GM19043 (cell line): ENCODE results near the gene SLC25A51.
"Not testable (repeated sequence)": the region's sequence is repeated elsewhere in the genome, so short reads cannot be mapped to it uniquely, and the experiment has no call there.

Experiments used
- ATAC-seq: cut with Tn5 transposase; IDR thresholded peaks from one replicate; pipeline ENCODE4 v1.9.1; 2021; ENCODE audit warnings: low read depth; ENCODE audit not compliant: unreplicated experiment

SLC25A51 gene

GRCh38 chr9:37906312-37907239 lies 2.6 kb upstream of the SLC25A51 start:
- no peak for ATAC-seq

DNA sequence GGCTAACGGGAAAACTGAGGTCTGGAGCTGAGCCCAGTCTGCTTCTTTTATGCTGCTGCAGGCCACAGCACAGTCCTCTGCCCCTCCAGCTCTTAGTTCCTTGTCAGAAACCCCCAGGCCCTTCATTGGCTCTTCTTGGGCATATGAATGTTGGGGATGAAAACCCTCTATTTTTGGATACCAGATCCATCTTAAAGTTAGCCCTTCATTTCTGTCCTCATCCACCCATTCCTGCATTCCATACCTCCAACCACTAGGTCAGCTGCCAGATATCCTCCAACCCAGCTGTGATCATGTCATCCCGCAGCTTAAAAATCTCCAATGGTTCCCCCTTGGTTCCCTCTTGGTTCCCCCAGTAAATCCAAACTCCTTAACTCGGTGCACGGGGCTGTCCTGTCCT lies 1.8 kb upstream of the SLC25A51 start:
- ATAC-seq: no peak

DNA sequence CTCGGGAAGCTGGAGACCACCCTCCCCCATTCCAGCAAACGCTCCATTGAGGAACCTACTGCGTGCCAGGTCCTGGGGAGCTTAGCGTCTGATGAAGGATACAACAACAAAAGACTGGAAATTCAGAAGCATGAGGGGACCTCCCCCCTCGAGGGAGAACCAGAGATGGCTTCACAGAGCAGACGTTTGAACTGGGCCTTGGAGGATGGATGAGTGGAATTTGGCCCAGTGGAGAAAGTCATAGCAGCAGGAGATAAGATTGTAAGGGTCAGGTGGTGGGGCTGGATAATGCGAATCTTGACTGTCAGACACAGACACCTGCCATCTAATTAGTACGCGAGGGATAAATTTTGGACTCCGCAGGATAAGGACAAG lies 1.2 kb upstream of the SLC25A51 start:
- no peak for ATAC-seq

- no peak for ATAC-seq
Observed at GRCh38 chr9:37904445-37905130, 661 bp upstream of the SLC25A51 start.

DNA sequence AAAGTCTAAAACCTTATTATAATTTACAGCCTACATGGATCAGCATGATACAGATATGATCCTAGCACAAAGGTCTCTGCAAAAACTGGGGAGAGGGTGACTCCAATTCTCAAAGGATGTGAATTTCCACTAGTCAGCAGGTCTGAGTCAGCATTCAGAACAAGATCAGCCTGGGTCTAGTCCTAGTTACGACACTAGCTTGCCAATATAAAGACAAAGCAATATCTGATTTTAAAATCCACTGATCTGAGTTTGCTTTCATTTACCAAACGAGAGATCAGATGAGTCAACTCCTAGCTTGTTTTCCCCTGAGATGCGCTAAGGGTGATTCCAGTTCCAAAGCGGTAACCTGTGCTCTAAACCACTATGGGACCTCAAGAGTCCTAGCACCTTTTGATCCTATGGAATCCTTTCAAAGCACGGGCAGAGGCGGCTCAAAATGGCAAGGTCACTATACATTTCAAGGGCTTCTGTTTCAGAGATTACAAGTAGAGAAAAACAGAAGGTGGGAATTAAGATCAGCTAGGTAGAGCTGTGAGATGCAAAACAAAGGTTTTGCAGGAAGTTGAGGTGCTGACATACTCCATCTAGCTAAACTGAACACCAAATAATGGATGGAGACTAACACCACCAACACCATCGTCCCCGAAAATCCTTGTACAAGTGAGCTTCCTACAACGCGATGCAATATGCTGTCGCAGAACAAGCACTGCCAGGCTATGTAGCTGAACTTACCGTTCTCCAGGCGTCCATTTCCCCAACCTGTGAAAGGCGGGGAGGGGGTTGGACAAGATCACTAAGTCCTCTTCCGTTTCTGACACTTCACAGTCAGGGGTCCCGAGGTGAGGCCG lies 906 bp downstream of the SLC25A51 start:
- peak; percentile 4 for ATAC-seq

GRCh38 chr9:37902131-37902530 lies 1.8 kb downstream of the SLC25A51 start:
- no peak for ATAC-seq

DNA sequence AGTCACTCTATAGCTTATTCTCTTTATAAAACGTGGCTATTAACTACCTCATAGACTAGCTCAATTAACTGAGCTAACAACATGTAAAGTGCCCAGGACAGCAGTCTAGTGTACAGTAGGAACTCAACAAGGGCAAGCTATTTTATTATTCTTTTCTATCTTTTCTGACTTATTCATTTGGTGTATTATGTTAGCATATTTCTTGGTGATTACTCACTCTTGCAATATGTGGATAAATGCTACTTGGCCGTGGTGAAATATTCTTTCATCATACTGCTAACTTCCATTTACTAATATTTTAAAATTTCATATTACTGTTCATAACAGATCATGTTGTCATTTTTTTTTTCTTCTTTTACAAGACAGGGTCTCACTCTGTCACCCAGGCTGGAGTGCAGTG lies 4.9 kb downstream of the SLC25A51 start:
- ATAC-seq: no peak

- ATAC-seq: no peak
Observed at GRCh38 chr9:37897665-37898064, 6.3 kb downstream of the SLC25A51 start.

DNA sequence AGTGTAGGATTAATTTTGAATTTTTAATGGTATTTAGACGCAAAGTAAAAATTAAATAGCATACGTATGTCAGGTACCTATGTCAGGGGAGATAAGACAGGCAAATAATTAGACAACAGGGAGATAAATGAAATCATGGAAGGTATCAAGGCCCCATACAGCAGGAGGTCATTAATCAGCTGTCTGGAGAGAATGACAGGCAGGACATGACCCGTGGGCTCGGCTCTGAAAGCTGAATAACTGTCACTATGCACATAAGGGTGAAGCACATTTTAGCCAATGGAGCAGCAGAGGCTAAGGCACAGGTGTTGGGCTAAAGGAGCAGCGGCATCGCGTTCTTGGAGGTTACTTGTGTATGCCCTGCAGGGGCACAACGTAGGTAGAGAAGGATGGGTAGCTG lies 11.9 kb downstream of the SLC25A51 start:
- ATAC-seq: no peak

GRCh38 chr9:37891042-37891441 lies 12.9 kb downstream of the SLC25A51 start:
- ATAC-seq: not testable (repeated sequence)

DNA sequence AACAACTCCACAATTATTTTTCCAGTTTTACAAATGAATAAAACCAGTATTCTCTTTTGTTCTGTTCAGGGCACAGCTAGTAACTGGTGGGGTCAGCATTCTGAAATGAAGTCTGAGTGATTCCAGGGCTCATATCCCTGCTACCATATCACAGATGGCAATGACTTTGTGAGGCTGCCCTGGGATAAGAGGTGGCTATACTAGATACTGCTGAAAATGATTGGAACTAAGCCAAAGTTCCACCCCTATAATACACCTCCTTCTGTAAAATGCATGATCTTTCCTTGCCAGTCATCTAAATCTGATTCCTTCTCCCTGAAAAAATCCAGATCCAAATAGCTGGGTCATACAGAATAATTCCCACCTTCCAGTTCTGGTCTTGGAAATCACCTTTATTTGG lies 14.4 kb downstream of the SLC25A51 start:
- no peak for ATAC-seq

DNA sequence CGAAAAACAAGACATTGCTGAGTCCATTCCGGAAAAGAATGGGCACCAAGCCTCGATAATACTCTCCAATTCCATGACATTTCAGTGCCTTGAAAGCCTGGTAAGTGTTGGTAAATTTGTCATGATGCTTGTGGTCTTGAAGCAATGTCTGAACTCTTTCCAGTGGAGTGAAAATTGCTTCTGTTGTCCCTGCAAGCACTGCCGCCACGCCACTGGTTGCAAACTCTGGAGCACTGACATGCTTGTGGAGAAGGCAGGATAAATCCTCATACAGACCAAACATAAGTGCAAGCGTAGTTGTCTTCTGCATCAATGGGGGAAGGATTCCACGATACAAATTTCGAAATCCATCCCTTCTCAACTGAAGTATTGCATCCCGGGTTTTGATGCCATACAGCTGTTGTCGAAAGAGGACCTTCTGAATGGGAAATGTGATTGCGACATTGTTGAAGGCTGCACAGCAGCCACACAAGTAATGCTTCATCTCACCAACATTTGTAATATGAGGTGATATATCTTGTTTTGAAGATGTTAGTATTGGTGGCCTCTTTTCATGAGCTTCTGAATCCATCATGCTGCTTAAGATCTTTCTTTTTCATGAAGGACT lies 15.8 kb downstream of the SLC25A51 start:
- ATAC-seq: not testable (repeated sequence)

DNA sequence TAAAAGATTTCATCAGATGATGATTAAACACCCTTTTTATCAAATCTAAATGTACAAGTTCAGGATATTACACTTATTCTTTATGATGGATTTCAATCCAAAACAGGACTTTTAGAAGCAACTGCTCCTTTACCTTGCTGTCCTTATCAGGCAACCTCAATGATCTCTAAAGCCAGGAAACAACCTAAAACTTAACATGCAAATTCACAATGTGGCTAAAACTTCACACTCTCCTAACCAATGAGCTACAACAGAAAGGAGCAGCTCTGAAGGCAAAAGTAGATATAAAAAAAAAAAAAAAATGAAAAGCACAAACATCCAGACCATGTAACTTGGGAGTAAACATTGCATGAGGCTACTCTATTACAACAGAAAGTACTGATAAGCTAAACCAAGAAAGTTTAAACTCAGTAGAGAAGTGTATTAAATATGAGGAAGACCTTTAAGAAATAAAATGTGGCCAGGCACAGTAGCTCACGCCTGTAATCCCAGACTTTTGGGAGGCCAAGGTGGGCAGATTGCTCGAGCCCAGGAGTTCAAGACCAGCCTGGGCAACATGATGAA lies 22.9 kb downstream of the SLC25A51 start:
- no peak for ATAC-seq

GRCh38 chr9:37876376-37876775 lies 27.6 kb downstream of the SLC25A51 start:
- no peak for ATAC-seq

DNA sequence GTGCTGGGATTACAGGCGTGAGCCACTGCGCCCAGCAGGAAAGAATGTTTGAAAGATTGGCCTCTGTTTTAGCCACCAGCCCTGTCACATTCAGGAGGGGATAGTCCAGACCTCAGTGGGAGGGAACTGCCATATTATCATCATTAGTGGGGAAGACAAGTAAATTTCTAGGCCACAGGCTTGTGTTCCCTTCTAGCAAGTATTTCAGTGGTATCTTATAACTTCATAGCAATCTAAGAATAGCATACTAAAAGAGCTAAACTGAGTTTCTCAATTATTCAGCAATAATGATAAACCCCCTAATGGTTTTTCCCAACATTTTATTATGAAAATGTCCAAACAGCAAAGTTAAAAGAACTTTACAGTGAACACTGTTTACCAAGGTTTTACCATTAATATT lies 30.0 kb downstream of the SLC25A51 start:
- ATAC-seq: no peak

DNA sequence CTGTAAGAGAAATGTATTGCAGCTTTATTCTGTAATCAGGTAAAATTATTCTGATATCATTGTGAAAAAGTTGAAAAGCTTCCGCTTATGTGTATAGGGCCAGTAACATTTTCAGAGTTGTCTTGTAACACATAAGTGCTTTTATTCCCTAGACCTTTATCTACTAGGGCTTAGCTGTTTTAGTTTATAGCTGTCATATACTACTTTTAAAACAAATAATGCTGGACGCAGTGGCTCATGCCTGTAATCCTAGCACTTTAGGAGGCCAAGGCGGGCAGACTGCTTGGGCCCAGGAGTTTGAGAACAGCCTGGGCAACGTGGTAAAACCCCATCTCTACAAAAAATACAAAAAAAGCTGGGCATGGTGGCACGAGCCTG lies 33.1 kb downstream of the SLC25A51 start:
- ATAC-seq: no peak

- ATAC-seq: no peak
Observed at GRCh38 chr9:37870081-37870798, 33.7 kb downstream of the SLC25A51 start.

- no peak for ATAC-seq
Observed at GRCh38 chr9:37862530-37862929, 41.4 kb downstream of the SLC25A51 start.

GRCh38 chr9:37859043-37859442 lies 44.9 kb downstream of the SLC25A51 start:
- ATAC-seq: no peak

- no peak for ATAC-seq
Observed at GRCh38 chr9:37856551-37856950, 47.4 kb downstream of the SLC25A51 start.
